Spleen (tissue), 7 donors: ENCODE results near the gene COL28A1.

Source experiments
- CTCF ChIP-seq, 11 experiments: fragments of 200-600 bp in 7 of 11; fragments of 450-650 bp in 4 of 11; sonication (generic) in 4 of 11; IDR thresholded peaks in 8 of 11; conservative IDR thresholded peaks in 3 of 11; 1 replicate in 7 of 11; 2 replicates in 4 of 11; pipeline versions ENCODE4 v1.4.0 to v1.8.0; 2016 to 2021; ENCODE audit warnings: antibody characterized with exemption in 11 of 11, inconsistent platforms in 4 of 11, mild to moderate bottlenecking in 1 of 11
- POLR2AphosphoS5 ChIP-seq, 3 donors: sonication (generic); formaldehyde crosslinking; IDR thresholded peaks; one replicate each; pipeline ENCODE4 v1.5.1; 2017; ENCODE audit warnings: antibody characterized with exemption in 3 of 3
- donor health status: DM: no; HTN: no; CAD: no; lungs with moderate emphysema.
- donor health status: DM: no; HTN: no; CAD: no.
- donor health status: DM: no; HTN: no; CAD: no.

DNA sequence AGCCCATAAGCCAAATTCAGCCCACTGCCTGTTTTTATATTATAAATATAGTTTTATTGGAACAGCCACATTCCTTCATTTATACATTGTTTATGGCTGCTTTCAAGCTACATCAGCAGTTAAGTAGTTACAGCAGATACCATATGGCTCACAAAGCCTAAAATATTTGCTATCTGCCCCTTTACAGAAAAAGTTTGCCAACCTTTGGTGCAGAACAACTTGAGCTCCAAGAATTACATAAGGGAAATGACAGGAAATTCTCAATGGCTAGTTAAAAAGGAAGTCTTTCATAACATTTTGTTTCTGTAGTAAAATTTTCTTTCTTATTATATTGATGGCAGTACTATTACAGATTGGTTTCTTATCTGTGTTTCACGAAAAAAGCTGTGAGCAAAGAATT, 59.3 kb downstream of the COL28A1 start:
- TF ChIP-seq CTCF (IDR thresholded peaks at IDR 0.05 in 8 of 11, conservative IDR thresholded peaks at IDR 0.05 in 3 of 11) (no peak), POLR2AphosphoS5 (IDR thresholded peaks at IDR 0.05) (no peak)
